Ecto neural progenitor cell (in vitro differentiated cells): ENCODE results near the gene PCDHGA6.
A peak's percentile ranks its signal among the peaks of the same experiment; 100 is the strongest.
"Not testable (repeated sequence)": the region's sequence is repeated elsewhere in the genome, so short reads cannot be mapped to it uniquely, and the experiment has no call there.

Source experiments
- DNase-seq: peaks from one replicate; pipeline ENCODE4 v3.0.0-alpha.2; 2018; ENCODE audit warnings: low spot score

Gene PCDHGA6

DNA sequence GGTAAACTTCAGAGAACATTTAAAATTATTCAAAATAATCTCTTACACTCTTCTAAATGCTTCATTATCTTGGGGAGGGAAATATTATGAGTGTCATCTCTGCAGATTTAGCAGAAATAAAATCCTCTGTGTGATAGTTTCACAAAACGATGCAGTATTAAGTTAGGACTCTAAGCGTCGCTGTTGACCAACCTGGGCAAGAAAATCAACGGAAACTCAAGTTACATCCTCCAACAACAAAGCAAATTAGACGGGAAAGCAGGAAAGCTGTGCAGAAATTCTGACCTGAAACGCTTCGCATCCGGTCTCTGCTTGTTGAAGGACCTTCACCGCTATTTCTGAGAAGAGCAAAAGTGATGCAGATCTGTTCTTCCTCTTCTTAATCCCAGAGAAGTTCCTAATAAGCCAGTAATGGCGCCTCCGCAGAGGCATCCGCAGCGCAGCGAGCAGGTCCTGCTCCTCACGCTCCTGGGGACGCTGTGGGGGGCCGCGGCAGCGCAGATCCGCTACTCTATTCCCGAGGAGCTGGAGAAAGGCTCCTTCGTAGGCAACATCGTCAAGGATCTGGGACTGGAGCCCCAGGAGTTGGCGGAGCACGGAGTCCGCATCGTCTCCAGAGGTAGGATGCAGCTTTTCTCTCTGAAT, at the start of gene PCDHGA6:
Gene PCDHGA6, plus strand, starts transcription at position 219 of the 645 bp plus-strand sequence. Its CDS starts 193 bp downstream, at position 412.
- no peak for DNase-seq

DNA sequence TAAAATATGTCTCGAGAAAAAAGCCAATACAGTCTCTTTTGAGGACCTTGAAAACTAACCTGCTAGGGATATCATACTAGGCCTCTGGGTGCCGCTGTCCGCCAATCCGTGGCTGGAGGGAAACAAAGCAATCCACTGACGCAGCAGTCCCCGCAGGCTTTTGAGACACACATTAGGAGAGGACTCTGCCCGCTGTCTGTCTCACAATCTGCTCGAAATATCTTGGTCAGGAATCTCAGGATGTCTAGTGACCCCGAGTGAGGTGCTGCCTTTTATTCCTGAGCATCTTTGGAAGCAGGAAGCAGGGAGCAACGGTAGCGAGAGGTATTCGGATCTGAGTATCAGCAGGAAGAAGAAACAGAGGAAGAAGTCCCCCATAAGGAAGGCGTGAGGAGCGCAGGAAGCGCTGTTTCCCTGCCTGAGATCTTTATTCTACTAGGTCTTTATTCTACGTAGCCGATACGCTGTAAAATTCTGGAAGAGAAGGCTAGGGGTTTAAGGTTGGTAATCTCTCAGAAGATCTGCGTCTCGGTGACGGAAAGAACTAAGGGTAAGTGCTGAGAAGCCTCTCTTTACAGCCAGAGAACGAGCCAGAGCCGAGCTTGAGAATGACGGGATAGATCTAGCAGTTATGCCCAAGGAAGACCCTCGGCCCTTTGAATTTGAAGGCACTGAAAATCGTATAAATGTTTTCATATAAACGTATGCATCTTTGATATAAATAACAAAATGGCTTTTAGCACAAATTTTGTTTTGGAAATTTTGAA, 47.4 kb upstream of the PCDHGA6 start:
- peak; percentile 70 for DNase-seq

DNA sequence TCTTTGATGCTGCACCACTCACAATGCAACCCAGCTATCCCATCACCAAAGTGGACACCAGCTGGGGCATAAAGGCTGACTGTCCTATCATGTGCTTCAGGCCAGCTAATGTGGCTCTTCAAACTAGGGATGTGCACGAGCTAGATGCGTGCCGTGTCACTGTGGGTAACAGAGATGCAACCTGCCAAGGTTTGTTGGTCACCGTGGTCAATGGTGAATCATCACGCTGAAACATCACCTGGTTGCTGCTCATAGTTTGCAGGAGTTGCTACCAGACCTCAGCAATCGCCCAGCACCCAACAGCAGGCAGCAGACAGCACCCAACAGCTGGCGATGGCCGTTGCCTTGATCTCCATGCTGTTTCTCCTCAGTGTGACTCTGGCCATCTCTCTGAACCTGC, 45.5 kb upstream of the PCDHGA6 start:
- DNase-seq: no peak

DNA sequence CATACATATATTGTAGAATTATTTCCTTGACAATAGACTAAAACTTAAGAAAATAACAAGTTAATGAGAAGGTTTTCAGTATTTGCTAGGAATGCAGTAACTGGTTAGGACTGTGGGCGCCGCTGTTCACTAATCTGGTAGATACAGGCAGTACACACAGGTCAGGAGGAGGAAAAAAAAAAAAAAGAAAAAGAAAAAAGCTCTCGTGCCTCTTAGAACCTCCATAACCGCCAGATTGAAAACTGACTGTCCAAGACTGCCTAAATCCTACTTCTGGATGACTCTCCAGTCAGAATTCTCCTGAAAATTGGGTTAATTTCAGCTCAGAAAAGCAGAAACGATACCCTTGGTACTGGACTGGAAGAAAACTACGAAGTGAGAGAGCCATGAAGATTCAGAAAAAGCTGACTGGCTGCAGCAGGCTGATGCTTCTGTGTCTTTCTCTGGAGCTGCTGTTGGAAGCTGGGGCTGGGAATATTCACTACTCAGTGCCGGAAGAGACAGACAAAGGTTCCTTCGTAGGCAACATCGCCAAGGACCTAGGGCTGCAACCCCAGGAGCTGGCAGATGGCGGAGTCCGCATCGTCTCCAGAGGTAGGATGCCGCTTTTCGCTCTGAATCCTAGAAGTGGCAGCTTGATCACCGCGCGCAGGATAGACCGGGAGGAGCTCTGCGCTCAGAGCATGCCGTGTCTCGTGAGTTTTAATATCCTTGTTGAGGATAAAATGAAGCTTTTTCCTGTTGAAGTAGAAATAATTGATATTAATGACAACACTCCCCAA, 43.2 kb upstream of the PCDHGA6 start, which contains the start of gene PCDHGA1:
Gene PCDHGA1, plus strand, starts transcription at position 216 of the 782 bp plus-strand sequence.
- no peak for DNase-seq

DNA sequence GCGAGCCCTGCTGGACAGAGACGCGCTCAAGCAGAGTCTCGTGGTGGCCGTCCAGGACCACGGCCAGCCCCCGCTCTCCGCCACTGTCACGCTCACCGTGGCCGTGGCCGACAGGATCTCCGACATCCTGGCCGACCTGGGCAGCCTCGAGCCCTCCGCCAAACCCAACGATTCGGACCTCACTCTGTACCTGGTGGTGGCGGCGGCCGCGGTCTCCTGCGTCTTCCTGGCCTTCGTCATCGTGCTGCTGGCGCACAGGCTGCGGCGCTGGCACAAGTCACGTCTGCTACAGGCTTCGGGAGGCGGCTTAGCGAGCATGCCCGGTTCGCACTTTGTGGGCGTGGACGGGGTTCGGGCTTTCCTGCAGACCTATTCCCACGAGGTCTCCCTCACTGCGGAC, 41.1 kb upstream of the PCDHGA6 start:
- not testable (repeated sequence) for DNase-seq

DNA sequence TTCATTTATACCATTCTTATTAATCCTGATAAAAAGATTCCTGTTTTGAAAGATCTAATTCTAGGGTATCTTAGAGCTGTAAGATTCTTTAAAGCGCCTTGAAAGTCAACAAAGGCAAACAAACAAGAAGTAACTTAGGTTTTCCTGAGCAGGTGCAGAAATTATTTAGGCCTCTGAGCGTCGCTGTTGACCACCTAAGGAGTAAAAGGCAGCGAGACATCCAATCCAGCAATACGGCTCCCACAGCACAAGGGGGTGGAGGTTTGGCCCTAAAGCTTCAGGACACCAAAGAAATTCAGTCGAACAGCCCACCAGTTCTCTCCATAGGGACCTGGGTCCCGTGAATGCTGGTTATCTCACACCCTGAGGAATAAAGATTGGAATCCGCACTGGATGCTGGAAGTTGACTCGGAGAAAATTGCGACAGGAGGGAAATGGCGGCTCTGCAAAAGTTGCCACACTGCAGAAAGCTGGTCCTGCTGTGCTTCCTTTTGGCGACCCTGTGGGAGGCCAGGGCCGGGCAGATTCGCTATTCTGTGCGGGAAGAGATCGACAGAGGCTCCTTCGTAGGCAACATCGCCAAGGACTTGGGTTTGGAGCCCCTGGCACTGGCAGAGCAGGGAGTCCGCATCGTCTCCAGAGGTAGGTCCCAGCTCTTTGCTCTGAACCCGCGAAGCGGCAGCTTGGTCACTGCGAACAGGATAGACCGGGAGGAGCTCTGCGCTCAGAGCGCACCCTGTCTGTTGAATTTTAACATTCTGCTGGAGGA, 35.0 kb upstream of the PCDHGA6 start, which contains the start of gene PCDHGA2:
Gene PCDHGA2, plus strand, starts transcription at position 223 of the 769 bp plus-strand sequence.
- DNase-seq: no peak

DNA sequence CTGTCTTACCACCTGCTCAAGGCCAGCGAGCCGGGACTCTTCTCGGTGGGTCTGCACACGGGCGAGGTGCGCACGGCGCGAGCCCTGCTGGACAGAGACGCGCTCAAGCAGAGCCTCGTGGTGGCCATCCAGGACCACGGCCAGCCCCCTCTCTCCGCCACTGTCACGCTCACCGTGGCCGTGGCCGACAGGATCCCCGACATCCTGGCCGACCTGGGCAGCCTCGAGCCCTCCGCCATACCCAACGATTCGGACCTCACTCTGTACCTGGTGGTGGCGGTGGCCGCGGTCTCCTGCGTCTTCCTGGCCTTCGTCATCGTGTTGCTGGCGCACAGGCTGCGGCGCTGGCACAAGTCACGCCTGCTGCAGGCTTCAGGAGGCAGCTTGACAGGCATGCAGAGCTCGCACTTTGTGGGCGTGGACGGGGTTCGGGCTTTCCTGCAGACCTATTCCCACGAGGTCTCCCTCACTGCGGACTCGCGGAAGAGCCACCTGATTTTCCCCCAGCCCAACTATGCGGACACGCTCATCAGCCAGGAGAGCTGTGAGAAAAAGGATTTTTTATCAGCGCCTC, 32.8 kb upstream of the PCDHGA6 start:
- DNase-seq: not testable (repeated sequence)

DNA sequence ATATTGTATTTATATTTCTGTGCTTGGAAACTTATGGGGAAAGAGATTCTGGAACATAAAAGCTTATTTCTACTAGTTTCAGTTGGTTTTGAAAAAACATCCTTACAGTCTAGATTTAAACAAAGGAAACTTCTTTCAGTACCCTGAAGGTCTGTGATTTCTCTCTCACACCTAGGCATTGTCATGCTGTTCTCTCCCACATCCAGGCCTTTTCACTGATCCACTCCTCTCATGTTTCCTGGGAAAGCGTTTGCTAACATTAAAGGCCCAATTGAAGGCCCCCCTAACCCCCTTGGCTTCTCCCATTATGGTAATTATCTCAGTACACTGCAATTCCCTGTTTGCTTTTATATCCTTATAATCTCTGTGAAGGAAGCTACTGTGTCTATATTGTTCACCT, 30.9 kb upstream of the PCDHGA6 start:
- no peak for DNase-seq

DNA sequence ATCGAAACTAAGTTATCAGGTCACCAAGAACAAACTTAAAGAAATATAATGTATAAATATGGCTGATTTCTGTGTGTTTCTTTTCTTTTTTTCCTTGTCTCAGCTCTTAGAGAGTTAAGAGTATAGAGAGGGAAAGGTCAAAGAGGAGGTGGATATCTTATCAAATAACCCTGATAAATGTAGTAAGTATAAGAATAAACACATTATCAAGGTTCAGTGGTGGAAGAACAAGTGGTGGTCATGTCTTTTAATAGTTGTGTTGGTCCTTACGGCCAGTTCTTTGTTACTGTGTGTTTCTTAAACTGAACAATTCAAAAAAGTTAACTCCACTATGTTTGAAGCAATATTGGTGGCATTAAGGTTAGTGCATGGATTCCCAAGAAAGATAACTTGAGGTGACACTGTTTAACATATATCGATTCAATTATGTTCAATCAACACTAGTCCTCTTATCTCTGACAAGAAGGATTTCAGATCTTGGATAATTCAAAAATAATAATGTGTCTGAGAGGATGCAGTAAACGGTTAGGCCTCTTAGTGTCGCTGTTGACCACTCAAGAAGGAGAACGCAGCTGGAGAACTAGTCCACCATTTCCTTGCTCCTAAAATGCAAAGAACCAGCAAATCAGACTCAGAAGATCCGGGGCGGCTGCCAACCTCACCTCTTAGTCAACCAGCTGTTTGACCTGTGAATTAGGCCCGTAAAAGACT, 30.3 kb upstream of the PCDHGA6 start, which contains the start of gene PCDHGA3:
Gene PCDHGA3, plus strand, starts transcription at position 588 of the 711 bp plus-strand sequence. CDS start 205 bp downstream, outside the sequence.
- no peak for DNase-seq

DNA sequence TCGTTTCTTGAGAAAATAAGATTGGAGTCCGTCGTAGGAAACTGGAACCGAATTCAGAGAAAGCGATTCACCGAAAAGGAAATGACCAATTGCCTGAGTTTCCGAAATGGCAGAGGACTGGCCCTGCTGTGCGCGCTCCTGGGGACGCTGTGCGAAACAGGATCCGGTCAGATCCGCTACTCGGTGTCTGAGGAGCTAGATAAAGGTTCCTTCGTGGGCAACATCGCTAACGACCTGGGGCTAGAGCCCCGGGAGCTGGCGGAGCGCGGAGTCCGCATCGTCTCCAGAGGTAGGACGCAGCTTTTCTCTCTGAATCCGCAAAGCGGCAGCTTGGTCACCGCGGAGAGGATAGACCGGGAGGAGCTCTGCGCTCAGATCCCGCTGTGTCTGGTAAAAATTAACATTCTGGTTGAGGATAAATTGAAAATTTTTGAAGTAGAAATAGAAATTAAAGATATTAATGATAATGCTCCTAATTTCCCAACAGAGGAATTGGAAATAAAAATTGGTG, 29.7 kb upstream of the PCDHGA6 start:
- no peak for DNase-seq

DNA sequence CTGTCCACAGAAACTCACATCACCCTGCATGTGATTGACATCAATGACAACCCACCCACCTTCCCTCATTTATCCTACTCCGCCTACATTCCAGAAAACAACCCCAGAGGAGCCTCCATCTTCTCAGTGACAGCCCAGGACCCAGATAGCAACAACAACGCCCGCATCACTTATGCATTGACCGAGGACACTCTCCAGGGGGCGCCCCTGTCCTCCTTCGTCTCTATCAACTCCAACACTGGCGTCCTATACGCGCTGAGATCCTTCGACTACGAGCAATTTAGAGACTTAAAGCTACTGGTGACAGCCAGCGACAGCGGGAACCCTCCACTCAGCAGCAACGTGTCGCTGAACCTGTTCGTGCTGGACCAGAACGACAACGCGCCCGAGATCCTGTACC, 28.4 kb upstream of the PCDHGA6 start:
- DNase-seq: no peak

DNA sequence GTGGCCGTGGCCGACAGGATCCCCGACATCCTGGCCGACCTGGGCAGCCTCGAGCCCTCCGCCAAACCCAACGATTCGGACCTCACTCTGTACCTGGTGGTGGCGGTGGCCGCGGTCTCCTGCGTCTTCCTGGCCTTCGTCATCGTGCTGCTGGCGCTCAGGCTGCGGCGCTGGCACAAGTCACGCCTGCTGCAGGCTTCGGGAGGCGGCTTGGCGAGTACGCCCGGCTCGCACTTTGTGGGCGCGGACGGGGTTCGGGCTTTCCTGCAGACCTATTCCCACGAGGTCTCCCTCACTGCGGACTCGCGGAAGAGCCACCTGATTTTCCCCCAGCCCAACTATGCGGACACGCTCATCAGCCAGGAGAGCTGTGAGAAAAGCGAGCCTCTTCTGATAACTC, 27.7 kb upstream of the PCDHGA6 start:
- DNase-seq: not testable (repeated sequence)

DNA sequence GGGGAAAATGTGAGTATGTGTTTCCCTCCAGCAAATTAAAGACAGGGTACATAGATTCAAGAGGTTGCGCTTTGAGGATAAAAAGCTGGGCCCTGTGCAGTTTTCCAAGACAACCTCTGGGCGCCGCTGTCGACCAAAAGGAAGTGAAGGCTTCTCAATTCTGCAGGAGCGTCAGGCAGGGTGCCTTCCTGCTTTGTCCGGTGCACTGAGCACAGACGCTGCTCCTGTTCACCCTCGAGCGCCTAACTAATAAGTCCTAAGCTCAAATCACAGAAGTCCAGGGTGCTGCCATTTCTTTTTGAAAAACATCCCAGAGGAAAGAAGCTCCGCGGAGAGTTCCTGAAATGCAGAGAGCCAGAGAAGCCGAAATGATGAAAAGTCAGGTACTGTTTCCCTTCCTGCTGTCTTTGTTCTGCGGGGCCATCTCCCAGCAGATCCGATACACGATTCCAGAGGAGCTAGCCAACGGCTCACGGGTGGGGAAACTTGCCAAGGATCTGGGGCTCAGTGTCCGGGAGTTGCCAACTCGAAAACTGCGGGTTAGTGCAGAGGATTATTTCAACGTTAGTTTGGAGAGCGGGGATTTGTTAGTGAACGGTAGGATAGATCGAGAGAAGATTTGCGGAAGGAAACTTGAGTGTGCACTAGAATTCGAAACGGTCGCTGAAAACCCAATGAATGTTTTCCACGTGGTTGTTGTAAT, 23.6 kb upstream of the PCDHGA6 start, which contains the start of gene PCDHGB1:
Gene PCDHGB1, plus strand, starts transcription at position 183 of the 703 bp plus-strand sequence. Its CDS starts 162 bp downstream, at position 345.
- DNase-seq: peak; percentile 59

DNA sequence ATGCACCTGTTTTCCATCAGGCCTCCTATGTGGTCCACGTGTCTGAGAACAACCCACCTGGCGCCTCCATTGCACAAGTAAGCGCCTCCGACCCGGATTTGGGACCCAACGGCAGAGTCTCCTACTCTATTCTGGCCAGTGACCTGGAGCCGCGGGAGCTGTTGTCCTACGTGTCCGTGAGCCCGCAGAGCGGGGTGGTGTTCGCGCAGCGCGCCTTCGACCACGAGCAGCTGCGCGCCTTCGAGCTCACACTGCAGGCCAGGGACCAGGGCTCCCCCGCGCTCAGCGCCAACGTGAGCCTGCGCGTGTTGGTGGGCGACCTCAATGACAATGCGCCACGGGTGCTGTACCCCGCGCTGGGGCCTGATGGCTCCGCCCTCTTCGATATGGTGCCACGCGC, 22.1 kb upstream of the PCDHGA6 start:
- DNase-seq: no peak

DNA sequence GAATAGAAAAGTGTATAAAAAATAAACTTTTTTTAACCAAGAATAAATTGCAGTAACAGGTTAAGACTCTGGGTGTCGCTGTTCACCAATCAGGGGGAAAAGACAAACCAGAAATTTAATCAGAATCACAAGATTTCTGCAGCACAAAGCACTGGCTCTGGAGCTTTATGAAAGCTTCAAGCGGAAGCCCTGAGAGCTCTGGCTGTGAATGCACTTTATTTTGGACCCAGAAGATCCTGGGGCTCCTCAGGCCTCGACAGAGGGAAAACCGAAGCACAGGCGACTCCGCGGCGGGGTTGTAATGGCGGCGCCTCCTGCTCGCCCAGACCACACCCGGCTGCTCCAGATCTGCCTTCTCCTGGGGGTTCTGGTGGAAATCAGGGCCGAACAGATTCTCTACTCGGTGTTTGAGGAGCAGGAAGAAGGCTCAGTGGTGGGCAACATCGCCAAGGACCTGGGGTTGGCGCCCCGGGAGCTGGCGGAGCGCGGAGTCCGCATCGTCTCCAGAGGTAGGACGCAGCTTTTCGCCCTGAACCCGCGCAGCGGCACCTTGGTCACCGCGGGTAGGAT, 18.7 kb upstream of the PCDHGA6 start, which contains the start of gene PCDHGA4:
Gene PCDHGA4, plus strand, starts transcription at position 122 of the 570 bp plus-strand sequence. Its CDS starts 87 bp downstream, at position 209.
- DNase-seq: no peak

DNA sequence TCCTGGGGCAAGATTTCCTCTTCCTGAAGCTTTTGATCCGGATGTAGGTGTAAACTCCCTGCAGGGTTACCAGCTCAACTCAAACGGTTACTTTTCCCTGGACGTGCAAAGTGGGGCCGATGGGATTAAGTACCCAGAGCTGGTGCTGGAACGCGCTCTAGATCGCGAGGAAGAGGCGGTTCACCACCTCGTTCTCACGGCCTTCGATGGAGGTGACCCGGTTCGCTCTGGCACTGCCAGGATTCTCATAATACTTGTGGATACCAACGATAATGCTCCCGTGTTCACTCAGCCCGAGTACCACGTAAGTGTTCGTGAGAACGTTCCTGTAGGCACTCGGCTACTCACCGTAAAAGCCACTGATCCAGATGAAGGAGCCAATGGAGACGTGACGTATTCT, 18.1 kb upstream of the PCDHGA6 start:
- no peak for DNase-seq

DNA sequence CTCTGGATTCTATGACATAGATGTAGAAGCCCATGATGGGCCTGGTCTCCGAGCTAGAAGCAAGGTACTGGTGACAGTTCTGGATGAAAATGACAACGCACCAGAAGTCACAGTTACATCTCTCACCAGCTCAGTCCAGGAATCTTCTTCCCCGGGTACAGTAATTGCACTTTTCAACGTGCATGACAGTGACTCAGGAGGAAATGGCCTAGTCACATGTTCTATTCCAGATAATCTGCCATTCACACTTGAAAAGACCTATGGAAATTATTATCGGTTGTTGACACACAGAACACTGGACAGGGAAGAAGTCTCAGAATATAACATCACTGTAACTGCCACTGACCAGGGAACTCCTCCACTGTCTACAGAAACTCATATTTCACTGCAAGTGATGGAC, 17.6 kb upstream of the PCDHGA6 start:
- DNase-seq: no peak

DNA sequence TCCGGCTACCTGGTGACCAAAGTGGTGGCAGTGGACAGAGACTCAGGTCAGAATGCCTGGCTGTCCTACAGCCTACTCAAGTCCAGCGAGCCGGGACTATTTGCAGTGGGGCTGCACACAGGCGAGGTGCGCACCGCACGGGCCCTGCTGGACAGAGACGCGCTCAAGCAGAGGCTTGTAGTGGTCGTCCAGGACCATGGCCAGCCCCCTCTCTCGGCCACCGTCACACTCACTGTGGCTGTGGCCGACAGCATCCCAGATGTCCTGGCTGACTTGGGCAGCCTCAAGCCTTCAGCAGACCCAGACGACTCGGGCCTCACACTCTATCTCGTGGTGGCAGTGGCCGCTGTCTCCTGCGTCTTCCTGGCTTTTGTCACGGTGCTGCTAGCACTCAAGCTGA, 16.7 kb upstream of the PCDHGA6 start:
- no peak for DNase-seq

DNA sequence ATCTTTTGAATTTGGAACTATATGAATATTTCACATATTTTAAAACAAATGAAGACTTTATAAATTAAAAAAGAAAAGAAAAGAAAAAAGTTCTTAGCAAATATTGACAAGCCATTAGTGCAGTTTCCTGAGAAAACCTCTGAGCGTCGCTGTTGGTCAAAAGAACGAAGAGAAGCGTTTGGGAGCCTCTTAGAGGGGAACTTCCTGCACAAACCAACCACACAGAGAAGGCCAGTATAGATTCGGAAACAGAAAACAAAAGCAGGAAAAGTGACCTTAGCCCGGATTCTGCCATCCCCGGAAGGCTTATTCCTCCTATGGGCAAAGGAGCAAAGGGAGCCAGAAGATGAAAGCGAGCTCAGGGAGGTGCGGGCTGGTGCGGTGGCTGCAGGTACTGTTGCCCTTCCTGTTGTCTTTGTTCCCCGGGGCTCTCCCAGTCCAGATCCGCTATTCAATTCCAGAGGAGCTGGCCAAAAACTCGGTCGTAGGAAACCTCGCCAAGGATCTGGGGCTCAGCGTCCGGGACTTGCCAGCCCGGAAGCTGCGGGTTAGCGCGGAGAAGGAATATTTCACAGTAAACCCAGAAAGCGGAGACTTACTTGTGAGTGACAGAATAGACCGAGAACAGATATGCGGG, 13.8 kb upstream of the PCDHGA6 start, which contains the start of gene PCDHGB2:
Gene PCDHGB2, plus strand, starts transcription at position 205 of the 637 bp plus-strand sequence. Its CDS starts 142 bp downstream, at position 347.
- no peak for DNase-seq
